AG09309 (cell line): ENCODE data around the gene CD9.
A peak's percentile ranks its signal among the peaks of the same experiment; 100 is the strongest.
"Not testable (repeated sequence)": the region's sequence is repeated elsewhere in the genome, so short reads cannot be mapped to it uniquely, and the experiment has no call there.

ENCODE experiments used
- DNase-seq: peaks from one replicate; pipeline ENCODE4 v3.0.0-alpha.2; 2010; ENCODE audit warnings: low read depth
- H3K4me3 ChIP-seq: 2 replicates; pipeline ENCODE4 v1.5.1; 2011; ENCODE audit warnings: mild to moderate bottlenecking, low read depth, low read length, moderate library complexity; ENCODE audit not compliant: control insufficient read depth
- TF ChIP-seq, protein P1 (sequence below): IDR thresholded peaks from 2 replicates; pipeline ENCODE4 v1.5.1; 2011; ENCODE audit warnings: mild to moderate bottlenecking, low read depth, low read length, inconsistent platforms; ENCODE audit not compliant: insufficient read depth, control insufficient read depth; ENCODE audit errors: missing control alignments

CD9 gene

DNA sequence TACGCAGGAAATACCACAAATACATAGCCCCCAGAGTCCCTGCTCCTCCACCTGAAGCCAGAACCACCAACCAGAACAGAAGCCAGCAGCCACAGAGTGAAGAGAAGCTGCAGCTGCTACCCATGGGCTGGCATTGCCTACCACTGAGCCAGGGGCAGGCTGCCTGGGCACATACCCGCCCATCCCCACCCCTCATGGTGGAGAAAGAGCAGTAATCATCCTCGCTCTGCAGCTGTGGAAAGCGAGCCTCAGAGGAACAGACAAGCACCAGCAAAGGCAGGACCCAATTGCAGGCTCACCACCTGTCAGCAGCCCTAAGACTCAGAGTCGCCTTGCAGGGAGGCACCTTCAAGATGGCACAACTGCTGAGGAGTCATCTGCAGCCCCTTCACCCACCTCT lies 11.2 kb upstream of the CD9 start:
- DNase-seq = no peak
- TF ChIP-seq, protein P1, sequence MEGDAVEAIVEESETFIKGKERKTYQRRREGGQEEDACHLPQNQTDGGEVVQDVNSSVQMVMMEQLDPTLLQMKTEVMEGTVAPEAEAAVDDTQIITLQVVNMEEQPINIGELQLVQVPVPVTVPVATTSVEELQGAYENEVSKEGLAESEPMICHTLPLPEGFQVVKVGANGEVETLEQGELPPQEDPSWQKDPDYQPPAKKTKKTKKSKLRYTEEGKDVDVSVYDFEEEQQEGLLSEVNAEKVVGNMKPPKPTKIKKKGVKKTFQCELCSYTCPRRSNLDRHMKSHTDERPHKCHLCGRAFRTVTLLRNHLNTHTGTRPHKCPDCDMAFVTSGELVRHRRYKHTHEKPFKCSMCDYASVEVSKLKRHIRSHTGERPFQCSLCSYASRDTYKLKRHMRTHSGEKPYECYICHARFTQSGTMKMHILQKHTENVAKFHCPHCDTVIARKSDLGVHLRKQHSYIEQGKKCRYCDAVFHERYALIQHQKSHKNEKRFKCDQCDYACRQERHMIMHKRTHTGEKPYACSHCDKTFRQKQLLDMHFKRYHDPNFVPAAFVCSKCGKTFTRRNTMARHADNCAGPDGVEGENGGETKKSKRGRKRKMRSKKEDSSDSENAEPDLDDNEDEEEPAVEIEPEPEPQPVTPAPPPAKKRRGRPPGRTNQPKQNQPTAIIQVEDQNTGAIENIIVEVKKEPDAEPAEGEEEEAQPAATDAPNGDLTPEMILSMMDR = no peak
- H3K4me3 ChIP-seq = no peak overlapping the region

DNA sequence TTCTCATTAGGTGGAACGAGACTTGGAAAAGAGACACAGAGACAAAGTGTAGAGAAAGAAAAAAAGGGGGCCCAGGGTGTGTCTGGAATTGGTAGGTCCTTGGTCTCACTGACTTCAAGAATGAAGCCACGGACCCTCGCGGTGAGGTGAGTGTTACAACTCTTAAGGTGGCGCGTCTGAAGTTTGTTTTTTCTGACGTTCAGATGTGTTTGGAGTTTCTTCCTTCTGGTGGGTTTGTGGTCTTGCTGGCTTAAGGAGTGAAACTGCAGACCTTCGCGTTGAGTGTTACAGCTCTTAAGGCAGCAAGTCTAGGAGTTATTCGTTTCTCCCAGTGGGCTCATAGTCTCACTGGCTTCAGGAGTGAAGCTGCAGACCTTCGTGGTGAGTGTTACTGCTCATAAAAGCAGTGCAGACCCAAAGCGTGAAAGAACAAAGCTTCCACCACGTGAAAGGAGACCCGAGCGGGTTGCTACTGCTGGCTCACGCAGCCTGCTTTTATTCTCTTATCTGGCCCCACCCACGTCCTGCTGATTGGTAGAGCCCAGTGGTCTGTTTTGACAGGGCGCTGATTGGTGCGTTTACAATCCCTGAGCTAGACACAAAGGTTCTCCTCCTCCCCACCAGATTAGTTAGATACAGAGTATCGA lies 10.1 kb upstream of the CD9 start:
- H3K4me3 ChIP-seq = not testable (repeated sequence)

DNA sequence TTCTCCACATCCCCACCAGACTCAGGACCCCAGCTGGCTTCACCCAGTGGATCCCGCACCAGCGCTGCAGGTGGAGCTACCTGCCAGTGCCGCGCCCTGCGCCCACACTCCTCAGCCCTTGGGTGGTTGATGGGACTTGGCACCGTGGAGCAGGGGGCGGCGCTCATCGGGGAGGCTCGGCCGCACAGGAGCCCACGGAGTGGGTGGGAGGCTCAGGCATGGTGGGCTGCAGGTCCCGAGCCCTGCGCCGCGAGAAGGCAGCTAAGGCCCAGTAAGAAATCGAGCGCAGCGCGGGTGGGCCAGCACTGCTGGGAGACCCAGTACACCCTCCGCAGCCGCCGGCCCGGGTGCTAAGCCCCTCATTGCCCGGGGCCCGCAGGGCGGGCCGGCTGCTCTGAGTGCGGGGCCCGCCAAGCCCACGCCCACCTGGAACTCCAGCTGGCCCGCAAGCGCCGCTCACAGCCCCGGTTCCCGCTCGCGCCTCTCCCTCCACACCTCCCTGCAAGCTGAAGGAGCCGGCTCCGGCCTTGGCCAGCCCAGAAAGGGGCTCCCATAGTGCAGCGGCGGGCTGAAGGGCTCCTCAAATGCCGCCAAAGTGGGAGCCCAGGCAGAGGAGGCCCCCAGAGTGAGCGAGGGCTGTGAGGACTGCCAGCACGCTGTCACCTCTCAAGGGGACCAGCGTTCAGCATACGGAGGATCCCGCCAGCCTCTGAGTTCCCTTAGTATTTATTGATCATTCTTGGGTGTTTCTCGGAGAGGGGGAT lies 9.3 kb upstream of the CD9 start:
- not testable (repeated sequence) for H3K4me3 ChIP-seq, DNase-seq

More for the DNA sequence above, 10.1 kb upstream of the CD9 start:
- not testable (repeated sequence) for DNase-seq

DNA sequence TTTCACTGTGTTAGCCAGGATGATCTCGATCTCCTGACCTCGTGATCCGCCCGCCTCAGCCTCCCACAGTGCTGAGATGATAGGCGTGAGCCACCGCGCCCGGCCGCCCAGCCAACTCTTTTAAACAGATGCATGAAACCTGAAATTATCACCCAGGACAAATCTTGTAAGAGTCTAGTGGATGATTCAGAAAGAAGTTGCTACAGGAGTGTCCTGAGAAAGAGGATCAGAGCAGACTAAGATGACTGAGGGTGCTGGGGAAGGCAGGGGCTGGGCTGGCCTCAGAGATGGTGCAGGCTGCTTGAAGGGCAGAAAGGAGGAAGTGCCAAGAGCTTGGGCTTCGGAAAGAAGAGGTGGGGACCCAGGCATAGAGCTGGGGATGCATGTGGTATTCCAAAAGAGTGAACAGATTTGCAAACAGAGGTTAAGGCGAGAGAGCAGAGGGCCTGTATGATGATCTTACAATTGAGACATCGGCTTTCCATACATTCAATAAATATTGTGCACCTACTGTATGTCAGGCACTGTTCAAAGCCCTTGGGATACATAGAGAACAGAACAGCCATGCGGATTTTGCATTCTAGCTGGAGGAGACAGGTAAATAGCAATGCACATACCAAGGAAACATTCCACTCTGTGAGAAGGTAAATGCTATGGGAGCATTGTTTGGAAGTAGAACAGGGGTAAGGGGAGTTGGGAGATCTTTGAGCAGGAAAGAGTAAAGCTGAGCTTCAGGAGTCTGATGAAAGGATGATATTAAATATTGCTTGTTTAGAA lies 7.4 kb upstream of the CD9 start:
- no peak overlapping the region for H3K4me3 ChIP-seq
- DNase-seq = no peak
- TF ChIP-seq, protein P1 = no peak

DNA sequence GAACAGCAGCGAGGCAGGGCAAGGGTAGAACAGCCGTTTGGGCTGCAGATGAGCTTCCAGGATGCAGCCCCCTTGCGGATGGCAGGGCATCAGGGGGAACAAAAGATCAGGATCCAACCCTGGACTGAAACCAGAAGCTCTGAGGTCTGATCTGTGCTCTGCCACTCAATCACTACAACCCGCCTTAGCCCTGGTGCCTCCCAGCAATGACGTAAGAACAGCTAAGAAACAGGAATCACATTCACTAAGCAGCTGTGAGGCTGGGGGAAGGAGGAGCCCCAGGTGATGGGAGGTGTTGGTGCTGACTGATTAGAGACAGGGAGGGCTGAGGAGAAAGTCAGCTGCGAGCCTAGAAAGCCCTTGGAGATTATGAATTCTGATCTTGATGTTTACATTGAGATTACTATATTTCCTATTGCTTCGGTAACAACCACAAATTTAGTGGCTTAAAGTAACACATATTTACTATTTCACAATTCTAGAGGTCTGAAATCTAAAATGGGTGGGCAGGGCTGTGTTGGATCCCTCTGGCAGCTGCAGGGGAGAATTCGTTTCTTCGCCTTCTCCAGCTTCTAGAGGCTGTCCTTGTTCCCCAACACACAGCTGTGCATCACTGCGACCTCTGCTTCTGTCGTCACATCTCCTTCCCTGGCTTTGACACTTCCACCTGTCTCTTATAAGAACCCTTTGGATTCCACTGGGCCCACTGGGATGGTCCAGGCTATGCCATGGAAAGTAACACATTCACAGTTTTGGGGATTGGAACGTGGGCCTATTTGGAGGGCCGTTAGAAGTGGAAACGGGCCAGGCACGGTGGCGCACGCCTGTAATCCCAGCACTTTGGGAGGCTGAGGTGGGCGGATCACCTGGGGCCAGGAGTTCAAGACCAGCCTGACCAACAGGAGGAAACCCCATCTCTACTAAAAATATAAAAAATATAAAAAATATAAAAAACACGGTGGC lies 6.1 kb upstream of the CD9 start:
- no peak for DNase-seq
- H3K4me3 ChIP-seq = no peak overlapping the region
- TF ChIP-seq, protein P1 = no peak

DNA sequence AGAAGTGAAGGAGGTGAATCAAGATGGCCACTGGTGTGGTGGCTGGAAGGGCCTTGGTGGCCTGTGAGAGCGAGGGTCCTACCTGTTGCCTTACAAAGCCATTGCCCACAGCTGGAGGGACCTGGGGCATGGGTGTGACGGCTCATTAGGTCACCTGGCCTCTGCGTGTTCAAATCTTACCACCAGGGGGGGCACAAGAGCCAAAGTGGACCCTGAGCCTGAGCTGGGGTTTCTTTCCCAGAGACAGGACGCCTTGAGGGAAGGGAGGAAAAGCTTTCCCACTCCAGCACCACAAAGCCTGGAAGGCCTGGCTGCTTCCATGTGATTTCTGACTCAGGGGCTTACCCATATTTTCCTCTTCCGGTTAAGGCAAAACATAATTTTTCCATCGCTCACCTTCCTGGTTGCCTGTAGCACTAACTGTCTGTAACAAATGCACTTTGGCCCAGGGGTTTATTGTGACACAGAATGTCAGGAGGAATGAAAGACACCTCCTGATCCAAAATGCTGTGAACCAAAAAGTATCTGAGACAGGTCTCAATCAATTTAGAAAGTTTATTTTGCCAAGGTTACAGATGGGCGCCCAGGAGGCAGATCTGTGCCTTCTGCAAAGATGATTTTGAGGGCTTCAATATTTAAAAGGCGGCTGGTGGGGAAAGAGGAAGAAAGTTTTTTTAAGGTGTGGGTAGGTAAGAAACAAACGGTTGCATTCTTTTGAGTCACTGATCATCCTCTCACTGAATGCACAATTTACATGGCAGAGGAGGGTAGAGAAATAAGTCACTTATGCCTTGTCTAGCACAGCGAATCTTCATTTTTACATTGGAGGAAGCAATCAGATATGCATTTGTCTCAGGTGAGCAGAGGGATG lies 4.3 kb upstream of the CD9 start:
- TF ChIP-seq, protein P1 = peak; percentile 89
- peak; percentile 54 for DNase-seq

More for the DNA sequence above, 4.3 kb upstream of the CD9 start:
- H3K4me3 ChIP-seq = no peak overlapping the region
